GM21515 (cell line): Measurements from ENCODE around the gene BICD1.
A peak's percentile ranks its signal among the peaks of the same experiment; 100 is the strongest.

ENCODE experiments used
- ATAC-seq: cut with Tn5 transposase; IDR thresholded peaks from one replicate; pipeline ENCODE4 v1.9.1; 2021; ENCODE audit not compliant: unreplicated experiment

The BICD1 gene

DNA sequence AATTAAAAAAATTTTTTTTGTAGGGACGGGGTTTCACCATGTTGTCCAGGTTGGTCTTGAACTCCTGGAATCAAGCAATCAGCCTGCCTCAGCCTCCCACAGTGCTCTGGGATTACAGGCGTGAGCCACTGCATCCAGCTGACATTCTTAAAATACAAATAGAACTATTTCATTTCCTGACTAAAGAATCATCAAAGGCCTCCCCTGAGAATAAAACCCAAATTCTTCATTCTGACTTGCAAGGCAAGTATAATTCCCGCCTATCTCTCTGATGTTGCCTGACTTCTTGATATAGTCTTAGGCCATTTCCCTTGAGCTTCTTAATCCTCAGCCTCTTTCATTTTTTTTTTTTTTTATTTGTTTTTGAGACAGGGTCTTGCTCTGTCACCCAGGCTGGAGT lies 4.4 kb upstream of the BICD1 start:
- ATAC-seq = no peak

DNA sequence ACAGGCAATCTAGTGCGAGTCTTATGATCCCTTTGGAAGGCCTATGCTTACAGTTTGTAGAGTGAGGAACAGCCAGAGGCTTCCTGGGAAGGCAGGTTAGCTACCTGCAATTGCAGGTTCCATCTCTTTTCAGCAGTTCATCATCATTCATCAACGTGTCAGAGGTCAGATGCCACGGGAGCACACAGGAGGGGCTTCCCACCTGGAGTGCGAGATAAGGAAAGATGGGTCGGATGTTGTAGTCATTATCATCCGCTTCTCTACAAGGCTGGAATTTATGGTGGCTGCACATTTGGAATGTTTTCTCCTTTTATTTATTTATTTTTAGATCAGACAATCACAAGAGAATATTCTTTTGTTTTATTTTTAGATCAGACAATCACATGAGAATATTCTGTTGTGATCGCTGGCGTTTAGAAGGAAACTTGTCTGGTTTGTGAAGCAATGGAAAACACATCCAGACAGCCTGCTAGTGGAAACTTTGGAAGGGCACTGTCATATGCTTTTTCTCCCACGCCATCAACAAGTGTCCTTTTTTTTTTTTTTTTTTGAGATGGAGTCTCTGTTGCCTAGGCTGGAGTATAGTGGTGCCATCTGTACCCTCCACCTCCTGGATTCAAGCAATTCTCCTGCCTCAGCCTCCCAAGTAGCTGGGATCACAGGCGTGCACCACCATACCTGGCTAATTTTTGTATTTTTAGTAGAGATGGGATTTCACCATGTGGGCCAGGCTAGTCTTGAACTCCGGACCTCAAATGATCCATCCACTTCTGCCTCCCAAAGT lies 1.9 kb upstream of the BICD1 start:
- ATAC-seq = no peak

GRCh38 chr12:32105986-32106516 lies 596 bp upstream of the BICD1 start:
- no peak for ATAC-seq

- ATAC-seq = no peak
These were observed 966 bp downstream of the BICD1 start for GRCh38 chr12:32107359-32108267.

DNA sequence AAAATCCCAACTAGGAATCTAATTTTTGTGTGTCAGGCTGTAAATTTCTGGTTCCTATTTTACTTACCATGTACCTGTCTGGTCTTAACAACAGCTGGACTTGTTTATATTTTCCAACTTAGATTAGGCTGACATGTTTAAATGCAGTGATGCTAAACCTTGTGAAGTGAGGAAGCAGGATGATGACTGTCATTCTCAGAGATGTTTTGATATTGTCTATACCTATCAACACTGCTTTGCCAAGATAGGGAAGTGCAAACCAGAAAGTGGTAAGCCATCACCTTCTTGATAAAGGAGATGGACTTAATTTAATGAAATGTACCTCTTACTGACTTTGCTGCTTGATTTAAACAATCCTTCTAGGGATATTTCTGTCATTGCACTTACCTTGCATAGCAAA lies 2.1 kb downstream of the BICD1 start:
- no peak for ATAC-seq

DNA sequence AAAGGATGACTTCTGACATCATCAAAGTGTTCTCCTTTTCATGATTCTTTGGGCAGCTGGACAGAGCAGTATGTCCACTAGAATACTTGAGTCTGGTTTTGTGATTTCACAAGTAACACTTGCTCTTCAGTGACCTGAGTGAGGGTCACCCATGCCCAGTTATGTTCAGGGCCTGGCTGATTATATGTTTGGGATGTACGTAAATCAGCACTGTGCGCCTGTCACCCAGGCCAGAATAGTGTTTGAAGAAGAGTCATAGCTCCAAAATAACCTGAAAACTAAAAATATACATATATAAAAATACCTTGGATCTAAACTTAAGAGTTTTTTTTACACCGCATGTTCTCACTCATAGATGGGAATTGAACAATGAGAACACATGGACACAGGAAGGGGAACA lies 3.8 kb downstream of the BICD1 start:
- no peak for ATAC-seq

DNA sequence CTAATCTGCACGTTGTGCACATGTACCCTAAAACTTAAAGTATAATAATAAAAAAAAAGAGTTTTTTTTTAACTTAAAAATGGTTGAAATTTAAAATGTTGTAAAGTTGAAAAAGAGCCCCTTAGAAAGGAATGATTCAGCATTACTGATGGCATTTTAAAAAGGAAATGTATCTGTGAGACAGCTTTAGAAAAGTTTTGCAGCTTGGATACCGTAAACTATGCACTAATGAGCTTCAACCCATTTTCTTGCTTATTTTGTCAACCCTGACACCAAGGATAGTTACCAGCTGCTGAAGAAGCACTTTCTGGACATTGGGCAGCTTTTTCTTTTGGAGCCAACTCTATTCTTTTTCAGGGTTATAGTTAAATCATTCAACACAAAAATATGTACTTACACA lies 4.3 kb downstream of the BICD1 start:
- no peak for ATAC-seq

DNA sequence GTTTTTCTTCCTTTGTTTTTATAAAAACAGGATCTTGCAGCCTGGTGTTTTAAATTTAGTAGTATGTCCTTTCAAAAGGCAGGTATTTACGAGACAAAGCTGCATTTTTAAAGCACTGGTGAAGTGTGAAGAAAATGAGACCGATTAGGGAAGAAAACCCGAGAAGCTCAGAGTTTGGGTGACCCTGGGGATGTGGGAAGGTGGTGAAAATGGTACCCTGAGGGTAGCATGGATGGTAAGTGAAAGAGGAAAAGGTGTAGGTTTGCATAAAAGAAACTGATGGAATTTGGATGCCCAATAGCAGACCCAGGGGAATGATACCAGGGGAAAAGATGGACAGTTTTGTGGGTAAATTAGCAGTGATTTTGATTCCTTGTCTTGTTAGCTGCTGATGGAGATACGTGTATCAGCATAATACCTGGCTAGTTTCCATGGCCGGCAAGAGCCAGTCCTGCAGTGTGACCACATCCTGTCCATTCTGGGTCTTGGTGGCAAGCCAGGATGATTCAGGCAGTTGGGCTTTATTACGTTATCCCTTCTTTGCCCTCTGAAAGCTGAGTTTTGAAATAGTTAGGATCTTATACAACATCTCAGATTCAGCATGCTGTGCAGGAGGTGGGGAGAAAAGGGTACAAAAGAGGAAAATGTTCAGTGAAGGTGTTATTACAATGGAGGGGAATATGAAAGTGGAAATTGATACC lies 8.9 kb downstream of the BICD1 start:
- ATAC-seq = no peak

DNA sequence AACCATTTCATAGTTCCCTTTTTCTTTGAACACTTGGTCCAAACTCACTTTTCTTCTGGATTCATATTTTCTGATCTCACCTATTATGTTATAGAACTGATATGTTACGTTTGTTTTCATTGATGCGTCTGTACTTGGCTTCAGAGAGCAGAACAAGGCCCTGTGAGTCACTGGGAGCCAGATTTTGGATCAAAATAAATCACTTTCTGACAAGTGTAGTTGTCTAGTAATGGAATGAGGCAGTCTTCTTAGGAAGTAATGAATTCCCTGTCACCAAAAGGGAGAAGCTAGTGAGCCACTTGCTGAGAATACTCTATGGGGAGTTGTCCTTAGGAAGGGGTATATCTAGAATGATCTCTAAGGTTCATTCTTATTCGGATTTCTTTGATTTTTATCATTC lies 10.2 kb downstream of the BICD1 start:
- ATAC-seq = no peak

- ATAC-seq = no peak
These were observed 10.7 kb downstream of the BICD1 start for GRCh38 chr12:32117316-32117715.

- ATAC-seq = no peak
These were observed 12.2 kb downstream of the BICD1 start for GRCh38 chr12:32118806-32119205.

DNA sequence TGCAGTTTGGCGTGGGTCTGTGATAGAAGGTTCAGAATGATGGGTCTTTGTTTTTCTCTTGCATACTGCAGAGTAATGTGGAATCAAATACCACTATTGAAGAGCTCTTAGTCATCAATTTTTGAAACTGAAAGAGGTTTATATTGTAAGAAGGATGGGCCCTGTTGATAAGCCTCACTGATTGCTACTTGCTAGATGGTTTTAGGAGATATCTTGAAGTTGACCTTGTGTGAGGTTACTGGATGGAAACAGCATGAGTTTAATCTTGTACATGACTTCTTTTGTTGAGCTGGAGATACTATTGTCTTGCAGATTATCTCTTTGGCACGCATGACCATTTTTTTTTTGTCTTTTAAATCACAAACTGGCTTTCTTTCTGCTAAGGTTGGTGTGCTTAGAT lies 13.8 kb downstream of the BICD1 start:
- peak; percentile 87 for ATAC-seq

- ATAC-seq = no peak
These were observed 18.0 kb downstream of the BICD1 start for GRCh38 chr12:32124637-32125036.

DNA sequence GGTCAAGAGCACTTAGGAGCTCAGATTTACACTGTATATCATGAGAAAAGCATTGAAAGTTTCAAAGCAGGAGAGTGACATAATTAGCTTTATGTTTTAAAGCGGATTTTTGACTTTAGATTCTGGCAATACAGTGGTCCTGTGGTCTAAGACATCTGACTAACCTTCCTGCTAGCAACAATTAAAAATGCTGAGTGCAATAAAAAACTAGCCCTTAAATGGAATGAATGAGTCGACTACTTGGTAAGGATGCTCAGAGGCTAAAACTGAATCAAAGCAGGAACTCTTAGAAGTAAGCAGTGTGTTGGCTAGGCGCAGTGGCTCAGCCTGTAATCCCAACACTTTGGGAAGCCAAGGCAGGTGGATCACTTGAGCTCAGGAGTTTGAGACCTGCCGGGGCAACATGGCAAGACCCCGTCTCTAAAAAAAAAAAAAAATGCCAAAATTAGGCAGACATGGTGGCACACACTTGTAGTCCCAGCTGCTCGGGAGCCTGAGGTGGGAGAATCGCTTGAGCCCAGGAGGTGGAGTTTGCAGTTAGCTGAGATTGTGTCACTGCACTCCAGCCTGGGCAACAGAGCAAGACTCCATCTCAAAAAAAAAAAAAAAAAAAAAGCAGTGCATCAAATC lies 18.9 kb downstream of the BICD1 start:
- no peak for ATAC-seq

- ATAC-seq = no peak
These were observed 20.1 kb downstream of the BICD1 start for GRCh38 chr12:32126720-32127119.

DNA sequence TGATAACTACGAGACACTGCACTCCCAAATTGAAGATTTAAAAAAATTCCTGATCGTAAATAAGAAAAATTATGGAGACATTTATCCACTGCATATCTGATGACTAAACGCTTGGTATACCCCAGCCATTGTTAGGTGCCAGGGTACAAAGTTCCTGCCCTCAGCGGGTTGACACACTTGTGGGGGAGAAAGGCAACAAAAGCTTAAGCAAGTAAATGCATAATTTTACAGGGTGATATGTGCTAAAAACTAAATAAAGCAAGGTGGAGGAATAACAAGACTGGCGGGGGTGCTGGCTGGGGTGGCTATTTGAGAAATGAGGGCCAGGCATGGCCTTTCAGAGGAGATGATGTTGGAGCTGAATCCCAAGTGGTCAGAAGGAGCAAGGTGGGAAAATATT lies 25.0 kb downstream of the BICD1 start:
- ATAC-seq = no peak

GRCh38 chr12:32134101-32134888 lies 27.6 kb downstream of the BICD1 start:
- no peak for ATAC-seq

DNA sequence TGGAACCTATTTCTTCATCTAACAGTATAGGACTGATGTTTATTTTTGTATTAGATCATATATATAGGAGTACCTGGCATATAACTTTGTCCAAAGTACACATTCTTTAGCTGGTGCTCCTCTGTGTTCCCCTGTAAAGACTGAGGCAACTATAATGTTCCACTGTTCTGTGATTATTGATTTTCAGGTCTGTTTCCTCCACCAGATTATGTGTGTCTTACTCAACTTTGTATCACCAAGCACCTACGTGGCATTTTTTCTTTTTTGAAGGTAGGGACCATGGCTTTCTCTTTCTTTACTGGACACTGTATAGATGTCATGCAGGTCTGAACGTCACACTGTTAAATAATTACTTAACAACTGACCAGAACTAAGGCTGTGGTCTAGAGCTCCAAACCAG lies 29.3 kb downstream of the BICD1 start:
- no peak for ATAC-seq

DNA sequence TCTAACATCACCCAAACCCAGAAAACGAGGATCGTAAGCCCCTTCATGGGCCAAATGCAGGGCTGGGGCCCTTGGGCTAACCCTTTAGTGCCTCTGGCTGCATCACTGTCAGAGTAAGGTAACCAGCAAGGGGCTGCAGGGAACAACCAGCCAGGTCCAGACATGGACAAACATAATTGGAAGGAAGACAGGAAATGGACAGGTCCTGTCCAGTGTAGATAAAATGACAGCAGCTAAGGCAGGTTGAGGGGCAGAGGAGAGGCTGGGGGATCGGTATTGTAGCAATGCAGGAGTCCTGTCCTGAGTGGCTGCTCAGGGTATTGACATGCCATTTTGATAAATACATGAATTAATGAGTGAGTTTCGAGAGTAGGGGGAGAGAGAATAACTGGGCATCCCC lies 29.8 kb downstream of the BICD1 start:
- ATAC-seq = no peak

DNA sequence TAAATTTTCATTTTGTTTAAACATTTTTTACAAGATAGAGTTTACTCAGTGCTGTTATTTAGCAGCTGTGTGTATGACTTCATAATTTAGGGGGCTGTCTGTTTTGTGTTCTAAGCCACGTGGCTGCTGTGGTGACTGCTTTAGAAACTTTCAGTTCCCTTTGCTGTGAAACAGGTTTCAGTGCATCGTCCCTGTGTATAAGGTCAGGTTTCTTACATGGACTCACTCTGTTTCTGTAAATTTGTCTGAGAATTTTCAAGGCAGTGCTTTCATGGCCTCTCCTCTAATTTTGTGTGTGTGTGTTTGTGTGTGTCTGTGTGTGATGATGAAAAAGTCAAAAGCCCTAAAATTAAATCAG lies 32.4 kb downstream of the BICD1 start:
- ATAC-seq = peak; percentile 92
